WTC11 (cell line): ENCODE measurements around the gene CARS2. TPM values are rescaled to one million over a fixed set of nuclear protein-coding genes. Genes with fewer than 3 reads are reported as not detected.

ENCODE experiments used
- ARID4B ChIP-seq: sonication (generic); formaldehyde crosslinking; IDR thresholded peaks from 2 replicates; pipeline ENCODE4 v1.8.0; 2023; ENCODE audit warnings: missing genetic modification reagents, mild to moderate bottlenecking, borderline replicate concordance
- ATF2 ChIP-seq: sonication (generic); formaldehyde crosslinking; IDR thresholded peaks from 2 replicates; pipeline ENCODE4 v1.8.1; 2022; ENCODE audit warnings: low read depth, missing genetic modification reagents, borderline replicate concordance
- ATF6 ChIP-seq: sonication (generic); formaldehyde crosslinking; IDR thresholded peaks from 2 replicates; pipeline ENCODE4 v1.8.1; 2023; ENCODE audit warnings: mild to moderate bottlenecking, missing genetic modification reagents
- E2F4 ChIP-seq: sonication (generic); formaldehyde crosslinking; IDR thresholded peaks from 2 replicates; pipeline ENCODE4 v1.8.1; 2022; ENCODE audit warnings: low read depth, mild to moderate bottlenecking, moderate library complexity, missing genetic modification reagents, borderline replicate concordance
- ELF4 ChIP-seq: sonication (generic); formaldehyde crosslinking; IDR thresholded peaks from 2 replicates; pipeline ENCODE4 v1.8.1; 2022; ENCODE audit warnings: low read depth, mild to moderate bottlenecking, moderate library complexity, missing genetic modification reagents
- GABPB1 ChIP-seq: sonication (generic); formaldehyde crosslinking; IDR thresholded peaks from 2 replicates; pipeline ENCODE4 v1.8.1; 2023; ENCODE audit warnings: mild to moderate bottlenecking, missing genetic modification reagents
- HMGXB4 ChIP-seq: sonication (generic); formaldehyde crosslinking; IDR thresholded peaks from 2 replicates; pipeline ENCODE4 v1.8.1; 2023; ENCODE audit warnings: mild to moderate bottlenecking, moderate library complexity, missing genetic modification reagents
- IRF2 ChIP-seq: sonication (generic); formaldehyde crosslinking; IDR thresholded peaks from 2 replicates; pipeline ENCODE4 v1.8.0; 2022; ENCODE audit warnings: low read depth, missing genetic modification reagents, borderline replicate concordance
- MAX ChIP-seq: sonication (generic); formaldehyde crosslinking; IDR thresholded peaks from 2 replicates; pipeline ENCODE4 v1.8.0; 2022; ENCODE audit warnings: mild to moderate bottlenecking, missing genetic modification reagents
- MLX ChIP-seq: sonication (generic); formaldehyde crosslinking; IDR thresholded peaks from 2 replicates; pipeline ENCODE4 v1.8.1; 2023; ENCODE audit warnings: mild to moderate bottlenecking, missing genetic modification reagents, moderate library complexity
- MXD4 ChIP-seq: fragments of 250-450 bp; sonication (Bioruptor Pico); IDR thresholded peaks from 2 replicates; pipeline ENCODE4 v1.8.0; 2021; ENCODE audit warnings: mild to moderate bottlenecking, moderate library complexity, borderline replicate concordance
- RELA ChIP-seq: sonication (generic); formaldehyde crosslinking; IDR thresholded peaks from 2 replicates; pipeline ENCODE4 v1.8.1; 2022; ENCODE audit warnings: missing genetic modification reagents, mild to moderate bottlenecking, borderline replicate concordance
- TCF7 ChIP-seq: sonication (generic); formaldehyde crosslinking; IDR thresholded peaks from 2 replicates; pipeline ENCODE4 v1.8.0; 2022; ENCODE audit warnings: mild to moderate bottlenecking, low read depth, missing genetic modification reagents, moderate library complexity
- TEAD1 ChIP-seq: sonication (generic); formaldehyde crosslinking; IDR thresholded peaks from 2 replicates; pipeline ENCODE4 v1.8.0; 2022; ENCODE audit warnings: mild to moderate bottlenecking, missing genetic modification reagents
- TP53 ChIP-seq: sonication (generic); formaldehyde crosslinking; IDR thresholded peaks from 2 replicates; pipeline ENCODE4 v1.8.1; 2023; ENCODE audit warnings: mild to moderate bottlenecking, missing genetic modification reagents
- ZNF138 ChIP-seq: sonication (generic); formaldehyde crosslinking; conservative IDR thresholded peaks from 2 replicates; pipeline ENCODE4 v1.8.1; 2022; ENCODE audit warnings: mild to moderate bottlenecking, moderate library complexity, missing genetic modification reagents
- ZNF219 ChIP-seq: sonication (generic); formaldehyde crosslinking; IDR thresholded peaks from 2 replicates; pipeline ENCODE4 v1.8.0; 2023; ENCODE audit warnings: missing genetic modification reagents, mild to moderate bottlenecking, borderline replicate concordance
- ZNF232 ChIP-seq: sonication (generic); formaldehyde crosslinking; IDR thresholded peaks from 2 replicates; pipeline ENCODE4 v1.8.0; 2022; ENCODE audit warnings: mild to moderate bottlenecking, missing genetic modification reagents
- ZNF396 ChIP-seq: fragments of 250-450 bp; sonication (Bioruptor Pico); IDR thresholded peaks from 2 replicates; pipeline ENCODE4 v1.8.0; 2021; ENCODE audit warnings: mild to moderate bottlenecking, moderate library complexity, borderline replicate concordance
- ZNF416 ChIP-seq: fragments of 250-450 bp; sonication (Bioruptor Pico); IDR thresholded peaks from 2 replicates; pipeline ENCODE4 v1.9.0; 2021; ENCODE audit warnings: mild to moderate bottlenecking, inconsistent platforms
- ZNF425 ChIP-seq: fragments of 250-450 bp; sonication (Bioruptor Pico); conservative IDR thresholded peaks from 2 replicates; pipeline ENCODE4 v1.9.0; 2021; ENCODE audit warnings: mild to moderate bottlenecking
- total RNA-seq: library from RNA; stranded (reverse); gene quantifications from 3 replicates; pipeline ENCODE4 v1.2.3, GENCODE V29; 2021

The CARS2 gene
- total RNA-seq, 1 experiment from 2014 or later, result 39.9 TPM

GRCh38 chr13:110715395-110716246 lies 9.7 kb upstream of the CARS2 start (continued):
- peak; percentile 66; the same call in 1 of the 2 replicates for TF ChIP-seq ARID4B (CRISPR knock-in tag)
- TF ChIP-seq TCF7, result no peak
- TF ChIP-seq ATF6 (CRISPR knock-in tag), result no peak
- TF ChIP-seq ZNF232 (CRISPR knock-in tag), result 0 out of 2 replicates have a peak, but pooled peaks have one; percentile 39
- TF ChIP-seq IRF2, result no peak
- TF ChIP-seq TEAD1 (CRISPR knock-in tag), result 0 out of 2 replicates have a peak, but pooled peaks have one; percentile 35
- TF ChIP-seq ATF2 (CRISPR knock-in tag), result no peak
- peak; percentile 74; the same call in 1 of the 2 replicates for TF ChIP-seq TP53 (CRISPR knock-in tag)
- no peak for TF ChIP-seq ELF4 (CRISPR knock-in tag)
- TF ChIP-seq MLX (CRISPR knock-in tag), result no peak
- TF ChIP-seq RELA (CRISPR knock-in tag), result 0 out of 2 replicates have a peak, but pooled peaks have one; percentile 51
- no peak for TF ChIP-seq MAX (CRISPR knock-in tag)
- TF ChIP-seq ZNF425 (CRISPR knock-in tag), result no peak
- TF ChIP-seq ZNF396 (CRISPR knock-in tag), result no peak
- no peak for TF ChIP-seq E2F4 (CRISPR knock-in tag)
- peak; percentile 57; the same call in 1 of the 2 replicates for TF ChIP-seq GABPB1 (CRISPR knock-in tag)
- no peak for TF ChIP-seq ZNF138 (CRISPR knock-in tag)
- TF ChIP-seq ZNF416 (CRISPR knock-in tag), result peak; percentile 49; the same call in 1 of the 2 replicates
- peak; percentile 55; the same call in 1 of the 2 replicates for TF ChIP-seq HMGXB4 (CRISPR knock-in tag)
- TF ChIP-seq ZNF219, result no peak
- TF ChIP-seq MXD4 (CRISPR knock-in tag), result no peak
